GM19240 (cell line): ENCODE measurements around the gene P4HA1.
"Not testable (repeated sequence)": the region's sequence is repeated elsewhere in the genome, so short reads cannot be mapped to it uniquely, and the experiment has no call there.

Source experiments
- DNase-seq: peaks from one replicate; pipeline ENCODE4 v3.0.0; 2011; ENCODE audit warnings: low spot score; ENCODE audit not compliant: insufficient read length

The P4HA1 gene

GRCh38 chr10:73096449-73097304, at the start of gene P4HA1:
P4HA1 (minus strand) TSS chr10:73096866; CDS start chr10:73074883, 21,983 bp downstream.
- DNase-seq, result peak; percentile 87

GRCh38 chr10:73141603-73142002, 44.9 kb upstream of the P4HA1 start:
- no peak for DNase-seq

- DNase-seq, result no peak
Measured at GRCh38 chr10:73139251-73139650, 42.6 kb upstream of the P4HA1 start.

- DNase-seq, result no peak
Measured at GRCh38 chr10:73136627-73137026, 40.0 kb upstream of the P4HA1 start.

GRCh38 chr10:73134727-73135126, 38.1 kb upstream of the P4HA1 start:
- DNase-seq, result no peak

- DNase-seq, result no peak
Measured at GRCh38 chr10:73131913-73132686, 35.4 kb upstream of the P4HA1 start.

GRCh38 chr10:73131301-73131700, 34.6 kb upstream of the P4HA1 start:
- no peak for DNase-seq

GRCh38 chr10:73126343-73126742, 29.7 kb upstream of the P4HA1 start:
- no peak for DNase-seq

- no peak for DNase-seq
Measured at GRCh38 chr10:73119952-73120351, 23.3 kb upstream of the P4HA1 start.

- no peak for DNase-seq
Measured at GRCh38 chr10:73119457-73119856, 22.8 kb upstream of the P4HA1 start.

GRCh38 chr10:73117976-73118743, 21.5 kb upstream of the P4HA1 start:
- peak; percentile 23 for DNase-seq

- DNase-seq, result no peak
Measured at GRCh38 chr10:73116017-73116416, 19.4 kb upstream of the P4HA1 start.

GRCh38 chr10:73113551-73113950, 16.9 kb upstream of the P4HA1 start:
- no peak for DNase-seq

GRCh38 chr10:73112032-73112431, 15.4 kb upstream of the P4HA1 start:
- DNase-seq, result not testable (repeated sequence)

- DNase-seq, result peak; percentile 56
Measured at GRCh38 chr10:73110345-73110849, 13.7 kb upstream of the P4HA1 start, which contains the start of gene NUDT13. NUDT13 (plus strand) TSS chr10:73110455; CDS start chr10:73114366, 3,911 bp downstream.

GRCh38 chr10:73109248-73109652, 12.6 kb upstream of the P4HA1 start:
- DNase-seq, result not testable (repeated sequence)

GRCh38 chr10:73106301-73106700, 9.6 kb upstream of the P4HA1 start:
- no peak for DNase-seq

- no peak for DNase-seq
Measured at GRCh38 chr10:73099141-73099540, 2.5 kb upstream of the P4HA1 start.

- DNase-seq, result no peak
Measured at GRCh38 chr10:73097305-73097670, 622 bp upstream of the P4HA1 start.

- peak; percentile 21 for DNase-seq
Measured at GRCh38 chr10:73096041-73096448, 621 bp downstream of the P4HA1 start.

GRCh38 chr10:73095481-73096021, 1.1 kb downstream of the P4HA1 start:
- no peak for DNase-seq
